SK-N-SH treated with all-trans-retinoic acid at 6 μM for 48 hours (cell line): Measurements from ENCODE around the gene RNF224.

Experiments used
- ARNTL ChIP-seq: fragments of 450-650 bp; formaldehyde crosslinking; IDR thresholded peaks from 2 replicates; pipeline ENCODE4 v1.5.0; 2020; ENCODE audit warnings: low read depth, mild to moderate bottlenecking, moderate library complexity, borderline replicate concordance
- CSDC2 ChIP-seq: fragments of 250-450 bp; sonication (Bioruptor Pico); IDR thresholded peaks from 2 replicates; pipeline ENCODE4 v1.5.0; 2020; ENCODE audit warnings: mild to moderate bottlenecking, moderate library complexity
- PPARA ChIP-seq: fragments of 250-450 bp; sonication (Bioruptor Pico); IDR thresholded peaks from 2 replicates; pipeline ENCODE4 v1.5.0; 2020; ENCODE audit warnings: mild to moderate bottlenecking, borderline replicate concordance
- TOX ChIP-seq: fragments of 250-450 bp; sonication (Bioruptor Pico); IDR thresholded peaks from 2 replicates; pipeline ENCODE4 v1.8.0; 2021; ENCODE audit warnings: mild to moderate bottlenecking, moderate library complexity, borderline replicate concordance
- ZC3H10 ChIP-seq: fragments of 250-450 bp; sonication (Bioruptor Pico); IDR thresholded peaks from 2 replicates; pipeline ENCODE4 v1.5.1; 2021; ENCODE audit warnings: mild to moderate bottlenecking, moderate library complexity
- ZFP3 ChIP-seq: fragments of 250-450 bp; sonication (Bioruptor Pico); IDR thresholded peaks from 2 replicates; pipeline ENCODE4 v1.5.0; 2020; ENCODE audit warnings: mild to moderate bottlenecking, moderate library complexity
- ZNF70 ChIP-seq: fragments of 450-650 bp; formaldehyde crosslinking; IDR thresholded peaks from 2 replicates; pipeline ENCODE4 v1.5.0; 2020; ENCODE audit warnings: mild to moderate bottlenecking, moderate library complexity

- TF ChIP-seq PPARA (CRISPR knock-in tag), result no peak
- TF ChIP-seq ZFP3 (CRISPR knock-in tag), result no peak
- no peak for TF ChIP-seq TOX (CRISPR knock-in tag)
- TF ChIP-seq ARNTL, result no peak
- TF ChIP-seq ZNF70 (CRISPR knock-in tag), result no peak
- TF ChIP-seq CSDC2 (CRISPR knock-in tag), result no peak
- TF ChIP-seq ZC3H10 (CRISPR knock-in tag), result no peak
These were observed 49.4 kb downstream of the RNF224 start for GRCh38 chr9:137276473-137277328.
